HG03432 (cell line): ENCODE results near the gene DLG2.

Experiments
- ATAC-seq: cut with Tn5 transposase; IDR thresholded peaks from one replicate; pipeline ENCODE4 v1.9.1; 2021; ENCODE audit warnings: mild to moderate bottlenecking, moderate library complexity; ENCODE audit not compliant: unreplicated experiment

Gene DLG2

GRCh38 chr11:85133636-85134035 is 493.5 kb downstream of the DLG2 start:
- ATAC-seq: no peak

- no peak for ATAC-seq
Observed at GRCh38 chr11:85132851-85133585, 494.1 kb downstream of the DLG2 start.

GRCh38 chr11:85127349-85127748 is 499.8 kb downstream of the DLG2 start:
- ATAC-seq: no peak

- ATAC-seq: peak; percentile 96
Observed at GRCh38 chr11:85123752-85124231, 503.4 kb downstream of the DLG2 start.

DNA sequence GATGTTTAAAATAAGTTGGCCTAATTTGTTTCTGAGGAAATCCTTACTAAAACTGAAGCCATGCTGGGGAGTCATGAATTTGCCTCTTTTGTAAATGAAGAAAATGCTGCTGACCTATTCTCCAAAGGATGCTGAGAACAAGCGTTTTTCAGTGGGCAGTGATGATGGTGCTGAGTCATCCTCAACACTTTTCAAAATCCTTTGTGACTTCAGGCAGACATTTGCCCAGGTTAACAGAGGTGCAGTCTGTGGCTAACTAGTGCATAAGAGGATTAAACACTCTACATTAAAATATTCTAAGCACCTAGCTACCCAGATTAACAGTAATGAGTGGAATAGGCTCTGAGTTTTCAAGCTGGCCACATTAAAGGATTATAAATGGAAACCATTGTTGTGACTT is 509.0 kb downstream of the DLG2 start:
- no peak for ATAC-seq

GRCh38 chr11:85115798-85116197 is 511.3 kb downstream of the DLG2 start:
- no peak for ATAC-seq

DNA sequence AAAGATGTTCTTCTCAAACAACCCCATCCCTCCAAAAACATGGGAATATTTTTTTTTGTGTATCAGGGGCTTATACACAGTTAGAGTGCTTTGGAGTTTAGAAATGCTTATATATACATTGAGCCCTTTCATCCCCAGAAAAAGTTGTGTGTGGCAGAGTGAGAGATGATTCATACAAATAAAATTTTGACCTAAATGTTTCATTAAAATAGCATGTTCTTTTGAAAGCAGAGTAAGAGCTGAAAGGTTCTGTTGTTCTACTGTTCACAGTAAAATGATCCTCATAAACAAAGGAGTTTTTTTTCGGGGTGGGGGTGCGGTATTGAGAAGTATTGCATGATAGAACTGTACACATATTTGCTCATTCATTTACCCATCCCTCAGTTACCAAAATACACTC is 512.4 kb downstream of the DLG2 start:
- ATAC-seq: no peak

DNA sequence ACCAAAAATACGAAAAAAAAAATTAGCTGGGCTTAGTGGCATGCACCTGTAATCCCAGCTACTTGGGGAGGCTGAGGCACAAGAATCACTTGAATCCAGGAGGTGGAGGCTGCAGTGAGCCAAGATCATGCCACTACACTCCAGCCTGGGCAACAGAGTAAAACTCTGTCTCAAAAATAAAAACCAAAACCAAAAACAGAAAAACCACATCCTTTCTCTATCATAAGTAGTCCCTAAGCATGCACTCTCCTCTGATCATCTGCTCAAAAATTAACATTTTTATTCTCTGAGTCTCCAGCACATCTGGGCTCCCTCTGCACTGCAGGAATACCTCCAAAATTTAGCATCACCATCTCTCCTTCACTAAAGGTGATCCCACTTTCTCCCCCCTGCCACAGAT is 516.9 kb downstream of the DLG2 start:
- peak; percentile 95 for ATAC-seq

DNA sequence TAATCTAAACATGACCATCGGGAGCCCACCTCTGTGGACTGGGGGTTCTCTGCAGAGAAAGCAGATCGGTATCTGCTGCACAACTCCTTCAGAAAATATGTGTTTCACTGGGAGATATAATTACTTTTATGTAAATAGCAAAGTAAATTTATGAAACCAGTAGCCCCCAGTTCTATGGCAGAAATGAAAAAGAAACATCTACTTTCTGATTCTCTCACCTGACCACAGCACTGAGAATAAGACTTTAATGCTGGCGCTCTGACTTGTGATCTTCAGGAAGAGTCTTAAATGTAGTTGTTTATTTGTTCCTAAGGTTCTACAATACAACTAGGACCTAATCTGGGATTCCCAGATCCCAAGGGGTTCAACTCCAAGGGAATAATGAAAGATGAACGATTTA is 518.0 kb downstream of the DLG2 start:
- peak; percentile 76 for ATAC-seq

GRCh38 chr11:85105868-85106267 is 521.3 kb downstream of the DLG2 start:
- ATAC-seq: no peak

DNA sequence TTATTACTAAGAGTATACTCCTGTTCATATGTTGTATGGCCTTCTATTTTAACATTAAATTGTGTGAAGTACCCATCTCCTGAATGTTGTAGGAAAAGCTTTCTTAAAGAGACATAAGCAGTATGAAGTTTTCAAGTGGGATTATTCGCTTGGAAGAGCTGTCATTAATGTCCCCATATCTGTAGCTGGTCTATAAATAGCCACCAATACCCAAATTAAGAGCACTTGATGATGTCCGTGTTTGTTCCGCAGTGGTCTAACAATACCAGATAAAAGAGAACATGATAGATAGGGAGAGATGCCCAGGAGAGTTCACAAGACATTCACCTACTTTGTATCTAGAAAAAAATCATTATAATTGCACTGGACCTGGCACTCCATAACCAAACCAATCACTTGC is 527.6 kb downstream of the DLG2 start:
- ATAC-seq: no peak

DNA sequence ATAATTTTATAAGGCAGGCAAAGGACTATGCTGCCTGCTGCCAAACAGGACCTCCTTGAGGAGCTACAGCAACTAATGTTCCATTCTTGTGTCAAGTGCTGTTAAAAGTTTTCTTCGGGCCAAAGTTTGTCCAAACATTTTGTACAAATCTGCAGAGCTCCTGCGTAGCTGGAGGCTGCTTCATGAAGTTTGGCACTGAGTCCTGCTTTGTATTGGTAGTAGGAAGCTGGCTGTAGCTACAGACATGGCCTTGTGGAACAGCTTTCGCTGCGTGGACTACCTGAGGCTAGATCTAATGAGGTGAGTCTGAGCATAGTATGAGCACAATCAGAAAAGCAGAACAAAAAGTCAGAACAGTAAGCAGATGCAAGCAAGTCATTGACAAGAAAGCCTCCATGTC is 528.1 kb downstream of the DLG2 start:
- no peak for ATAC-seq

DNA sequence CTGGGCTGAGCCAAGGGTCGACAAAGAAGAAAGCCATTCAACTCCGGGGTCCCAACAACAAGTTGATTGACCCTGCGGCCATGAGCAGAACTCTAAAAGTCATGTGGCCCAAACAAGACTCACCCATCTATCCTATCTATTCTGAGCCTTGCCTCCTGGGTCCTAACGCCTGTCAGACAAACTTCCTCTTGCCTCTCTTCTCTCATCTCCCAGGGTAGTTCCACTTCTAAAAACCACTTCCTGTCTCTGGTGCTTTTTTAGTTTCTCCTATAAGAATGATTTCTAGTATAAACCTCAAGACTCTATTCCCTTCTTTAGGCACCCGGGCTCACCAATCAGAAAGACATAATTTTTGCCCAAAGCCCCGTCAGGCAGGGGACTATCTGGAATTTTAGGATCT is 530.2 kb downstream of the DLG2 start:
- peak; percentile 73 for ATAC-seq

GRCh38 chr11:85095239-85095638 is 531.9 kb downstream of the DLG2 start:
- ATAC-seq: no peak

DNA sequence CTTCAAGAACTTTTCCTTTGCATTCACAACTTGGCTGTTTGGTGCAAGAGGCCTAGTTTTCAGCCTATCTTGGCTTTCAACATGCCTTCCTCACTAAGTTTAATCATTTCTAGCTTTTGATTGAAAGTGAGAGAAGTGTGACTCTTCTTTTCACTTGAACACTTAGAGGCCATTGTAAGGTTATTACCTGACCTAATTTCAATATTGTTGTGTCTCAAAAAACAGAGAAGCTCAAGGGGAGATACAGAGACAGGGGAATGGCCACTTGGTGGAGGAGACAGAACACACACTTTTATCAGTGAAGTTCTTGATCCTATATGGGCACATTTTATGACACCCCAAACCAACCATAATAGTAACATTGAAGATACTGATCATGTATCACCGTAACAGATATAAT is 532.3 kb downstream of the DLG2 start:
- ATAC-seq: peak; percentile 32

DNA sequence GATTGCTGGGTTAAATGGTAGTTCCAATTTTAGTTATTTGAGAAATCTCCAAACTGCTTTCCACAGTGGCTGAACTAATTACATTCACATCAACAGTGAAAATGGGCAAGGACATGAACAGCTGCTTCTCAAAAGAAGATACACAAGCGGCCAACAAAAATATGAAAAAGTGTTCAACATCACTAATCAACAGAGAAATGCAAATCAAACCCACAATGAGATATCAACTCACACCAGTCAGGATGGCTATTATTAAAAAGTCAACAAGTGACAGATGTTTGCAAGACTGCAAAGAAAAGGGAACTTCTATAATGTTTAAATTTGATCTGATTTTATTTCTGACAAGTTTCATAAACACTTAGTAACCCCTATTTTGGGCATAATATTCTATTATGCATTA is 537.5 kb downstream of the DLG2 start:
- ATAC-seq: peak; percentile 71

GRCh38 chr11:85088286-85088685 is 538.9 kb downstream of the DLG2 start:
- no peak for ATAC-seq

DNA sequence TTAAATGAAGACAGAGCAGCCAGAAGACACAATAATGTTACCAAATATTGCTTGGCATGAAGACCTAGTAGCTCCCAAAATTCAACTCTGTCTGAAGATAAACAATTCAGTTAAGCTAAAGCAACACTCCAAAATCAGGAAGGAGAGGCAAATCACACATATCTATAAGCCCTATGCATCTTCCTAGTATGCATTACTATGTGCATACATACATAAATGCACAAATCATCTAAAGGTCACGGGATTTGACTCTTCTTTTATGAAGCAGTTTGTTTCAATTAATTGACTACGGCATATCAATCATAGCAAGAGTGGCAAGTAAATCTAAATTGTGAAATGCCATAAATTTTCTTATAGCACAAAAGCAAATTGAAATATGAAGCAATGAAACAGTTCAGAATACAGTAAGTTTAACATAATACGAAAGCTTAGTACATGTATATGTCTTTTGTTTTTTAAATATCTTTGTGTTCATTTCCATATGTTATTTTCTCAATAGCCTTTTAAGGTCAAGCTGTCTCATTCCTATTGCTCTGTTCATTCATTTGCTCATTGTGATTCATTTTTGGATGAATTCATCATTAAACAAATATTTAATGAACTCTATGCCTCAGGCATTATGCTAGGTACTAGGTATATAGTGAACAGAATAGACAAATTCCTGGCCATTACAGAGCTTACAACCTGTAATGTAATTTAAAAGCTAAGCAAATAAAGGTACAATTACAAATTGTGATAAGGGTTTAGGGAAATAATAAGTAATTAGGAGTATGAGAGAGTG is 540.5 kb downstream of the DLG2 start:
- ATAC-seq: no peak

DNA sequence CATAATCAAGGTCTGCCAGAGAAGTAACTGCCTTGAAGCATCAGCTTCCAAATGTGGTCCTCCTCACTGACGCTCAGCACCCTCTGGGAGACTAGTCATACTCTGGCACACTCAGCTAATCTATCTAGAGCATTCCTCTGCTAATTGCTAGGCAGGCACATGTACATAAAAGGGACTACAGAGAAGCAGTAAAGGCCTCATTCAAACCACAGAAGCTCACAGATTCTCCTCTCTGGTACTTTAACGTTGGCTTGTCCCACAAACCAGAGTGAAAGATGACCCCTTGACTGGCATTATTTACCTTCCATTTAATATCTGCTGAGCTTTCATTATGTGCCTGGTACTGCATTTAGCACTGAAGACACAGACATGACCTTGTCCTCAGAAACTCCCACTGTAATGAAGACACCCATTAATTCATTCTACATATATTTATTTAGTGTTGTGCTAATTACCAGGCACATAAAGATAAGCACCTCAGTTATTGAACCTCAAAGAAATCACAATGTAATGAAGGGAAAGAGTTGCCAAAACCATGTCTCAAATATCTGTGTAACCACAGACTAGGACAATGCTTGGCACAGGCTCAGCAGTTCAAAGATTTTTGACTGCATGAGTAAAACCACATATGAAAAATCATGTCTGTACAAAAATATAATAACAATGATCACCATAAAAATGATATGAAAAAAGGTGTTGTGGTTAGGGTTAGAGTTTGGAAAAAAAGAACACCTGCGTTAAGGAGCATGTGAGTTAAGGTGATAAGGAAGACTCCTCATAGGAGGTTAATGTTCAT is 550.4 kb downstream of the DLG2 start:
- no peak for ATAC-seq

- peak; percentile 100 for ATAC-seq
Observed at GRCh38 chr11:85062659-85063058, 564.5 kb downstream of the DLG2 start.

DNA sequence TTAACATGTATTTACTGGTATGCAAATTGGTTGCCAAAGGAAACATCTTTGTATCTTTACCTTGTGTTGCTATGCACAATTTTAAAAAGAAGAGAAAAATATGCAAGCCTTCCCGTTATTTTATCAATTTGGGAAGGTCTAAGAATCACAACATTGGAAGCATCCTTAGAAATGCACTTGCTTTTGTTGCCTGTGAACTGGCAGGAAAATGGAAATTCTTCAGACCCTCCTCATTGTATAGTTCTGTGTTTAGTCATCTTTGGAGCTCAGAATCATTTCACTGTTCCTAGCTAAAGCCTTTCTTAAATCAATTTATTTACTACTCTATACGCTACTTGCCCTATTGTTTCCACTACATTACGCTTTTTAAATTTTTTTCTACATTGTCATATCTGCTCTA is 574.5 kb downstream of the DLG2 start:
- ATAC-seq: no peak
